Keratinocyte (primary cell): Measurements from ENCODE around the gene C19orf85. TPM values are rescaled to one million over a fixed set of nuclear protein-coding genes. Genes with fewer than 3 reads are reported as not detected.
"Not testable (repeated sequence)": the region's sequence is repeated elsewhere in the genome, so short reads cannot be mapped to it uniquely, and the experiment has no call there.

ENCODE experiments used
- DNase-seq: peaks from one replicate; pipeline ENCODE4 v3.0.0-alpha.2; 2011; ENCODE audit warnings: low read depth, missing footprints, low spot score
- FAIRE-seq: peaks from 2 replicates; lab custom pipeline; 2011; peaks lifted over from hg19 to GRCh38; lab: Jason Lieb, UNC
- H2AFZ ChIP-seq: 2 replicates; pipeline ENCODE4 v1.6.0; 2012; ENCODE audit warnings: low read length, control low read depth, inconsistent platforms; ENCODE audit not compliant: control insufficient read depth
- H3K27ac ChIP-seq: 2 replicates; pipeline ENCODE4 v1.5.1; 2011; ENCODE audit warnings: low read length; ENCODE audit not compliant: control insufficient read depth, insufficient read depth
- H3K27me3 ChIP-seq: 3 replicates; pipeline ENCODE4 v1.6.0; 2011; ENCODE audit warnings: low read length; ENCODE audit not compliant: control insufficient read depth, insufficient read depth; ENCODE audit errors: extremely low read depth
- H3K36me3 ChIP-seq, 2 experiments: 2 replicates in 1 of 2; 3 replicates in 1 of 2; pipeline ENCODE4 v1.5.1; 2011; ENCODE audit warnings: low read length in 2 of 2, mild to moderate bottlenecking in 1 of 2; ENCODE audit not compliant: control insufficient read depth in 2 of 2, insufficient read depth in 2 of 2; ENCODE audit errors: extremely low read depth in 1 of 2
- H3K4me1 ChIP-seq: 3 replicates; pipeline ENCODE4 v1.5.1; 2011; ENCODE audit warnings: low read length; ENCODE audit not compliant: control insufficient read depth, insufficient read depth; ENCODE audit errors: extremely low read depth
- H3K4me2 ChIP-seq: 3 replicates; pipeline ENCODE4 v1.6.0; 2011; ENCODE audit warnings: low read depth, low read length; ENCODE audit not compliant: control insufficient read depth, insufficient read depth; ENCODE audit errors: extremely low read depth
- H3K4me3 ChIP-seq, 3 experiments: fragments of 200-600 bp in 1 of 3; sonication (generic) in 1 of 3; 2 replicates in 2 of 3; 3 replicates in 1 of 3; pipeline ENCODE4 v1.5.1; 2011 to 2016; ENCODE audit warnings: low read length in 3 of 3, mild to moderate bottlenecking in 3 of 3, control low read depth in 2 of 3, inconsistent platforms in 1 of 3, low read depth in 1 of 3, mixed read lengths in 1 of 3, mixed run types in 1 of 3, moderate library complexity in 1 of 3; ENCODE audit not compliant: control insufficient read depth in 2 of 3, insufficient read depth in 2 of 3; ENCODE audit errors: extremely low read depth in 1 of 3
- H3K79me2 ChIP-seq: 2 replicates; pipeline ENCODE4 v1.6.0; 2012; ENCODE audit warnings: low read length; ENCODE audit not compliant: control insufficient read depth, insufficient read depth
- H3K9ac ChIP-seq: 3 replicates; pipeline ENCODE4 v1.6.0; 2011; ENCODE audit warnings: low read length; ENCODE audit not compliant: control insufficient read depth, insufficient read depth; ENCODE audit errors: extremely low read depth
- H3K9me1 ChIP-seq: 3 replicates; pipeline ENCODE4 v1.6.0; 2011; ENCODE audit warnings: low read length; ENCODE audit not compliant: control insufficient read depth, insufficient read depth; ENCODE audit errors: extremely low read depth
- H3K9me3 ChIP-seq: 2 replicates; pipeline ENCODE4 v1.5.1; 2012; ENCODE audit warnings: low read depth, low read length; ENCODE audit not compliant: control insufficient read depth
- H4K20me1 ChIP-seq: 3 replicates; pipeline ENCODE4 v1.6.0; 2011; ENCODE audit warnings: low read length; ENCODE audit not compliant: control insufficient read depth, insufficient read depth; ENCODE audit errors: extremely low read depth
- CTCF ChIP-seq, 3 experiments: IDR thresholded peaks in 1 of 3; conservative IDR thresholded peaks in 1 of 3; optimal IDR thresholded peaks in 1 of 3; 2 replicates in 2 of 3; 3 replicates in 1 of 3; pipeline versions ENCODE3 to v1.5.1; 2011; ENCODE audit warnings: low read length in 3 of 3, mild to moderate bottlenecking in 3 of 3, moderate library complexity in 2 of 3, control low read depth in 1 of 3, inconsistent platforms in 1 of 3; ENCODE audit not compliant: insufficient read depth in 2 of 3; ENCODE audit errors: extremely low read depth in 1 of 3
- EZH2 ChIP-seq: IDR thresholded peaks from one replicate; pipeline ENCODE4 v1.6.1; 2012; ENCODE audit warnings: inconsistent platforms, mild to moderate bottlenecking, low read length, moderate library complexity
- dilution Hi-C: fragments of 300-500 bp; cut with MboI; formaldehyde crosslinking; loops from one replicate; pipeline ENCODE4 v1.7.0; 2020; ENCODE audit warnings: low sequenced_read_pairs; ENCODE audit not compliant: extremely low pct_ligation_motif_present
- polyA plus RNA-seq, 5 experiments: library from polyadenylated mRNA; depleted of rRNA in 3 of 5; stranded (reverse) in 3 of 5; stranded (forward) in 1 of 5; unstranded in 1 of 5; fragments of >200 nt; gene quantifications; 1 replicate in 1 of 5; 2 replicates in 3 of 5; 3 replicates in 1 of 5; pipeline versions ENCODE4 v1.2.1 to v1.2.3, GENCODE V29; 2011 to 2012; ENCODE audit warnings: missing spikeins in 2 of 5, low read depth in 1 of 5, low replicate concordance in 1 of 5

The C19orf85 gene
- polyA plus RNA-seq, 1 donor (not counting 4 experiments of a cell fraction or from before 2014, with no cell fraction given) = not detected

GRCh38 chr19:55424518-55424917 lies 40.0 kb downstream of the C19orf85 start:
- Histone ChIP-seq H3K4me3 (no peak overlapping the region), H3K4me1 (peaks cover 4% of the 10 kb centered on the region), H4K20me1 (no peaks in the 10 kb centered on the region), H3K9me3 (no peaks in the 10 kb centered on the region), H3K36me3 (no peaks in the 10 kb centered on the region), H3K27ac (no peak overlapping the region), H3K79me2 (no peaks in the 10 kb centered on the region), H3K4me2 (no peak overlapping the region), H3K27me3 (peaks cover 7% of the 10 kb centered on the region), H2AFZ (no peak overlapping the region), H3K9me1 (no peaks in the 10 kb centered on the region), H3K9ac (no peak overlapping the region)
- no peak for FAIRE-seq
- no peak for DNase-seq
- no peak for TF ChIP-seq EZH2
- no peak for TF ChIP-seq CTCF (optimal IDR thresholded peaks at IDR 0.05 in 1 of 3, IDR thresholded peaks at IDR 0.05 in 1 of 3, conservative IDR thresholded peaks at IDR 0.05 in 1 of 3; ENCODE audit: extremely low read depth in 1 of 3, insufficient read depth in 2 of 3, low read length in 3 of 3)
- dilution Hi-C loops = no loop called here

GRCh38 chr19:55423225-55424005 lies 41.1 kb downstream of the C19orf85 start:
- dilution Hi-C loops = no loop called here
- no peaks in the 10 kb centered on the region for H3K36me3 ChIP-seq
- H4K20me1 ChIP-seq = no peaks in the 10 kb centered on the region
- H3K9me1 ChIP-seq = no peaks in the 10 kb centered on the region
- no peaks in the 10 kb centered on the region for H3K79me2 ChIP-seq
- H3K4me3 ChIP-seq = no peak overlapping the region
- H3K9me3 ChIP-seq = no peaks in the 10 kb centered on the region
- H3K9ac ChIP-seq = no peak overlapping the region
- H3K27ac ChIP-seq = no peak overlapping the region
- no peak for FAIRE-seq
- no peak overlapping the region for H2AFZ ChIP-seq
- H3K4me2 ChIP-seq = no peak overlapping the region
- peaks cover 4% of the 10 kb centered on the region for H3K4me1 ChIP-seq
- DNase-seq = no peak
- peaks cover 9% of the 10 kb centered on the region for H3K27me3 ChIP-seq
- no peak for TF ChIP-seq EZH2
- no peak for TF ChIP-seq CTCF (optimal IDR thresholded peaks at IDR 0.05 in 1 of 3, IDR thresholded peaks at IDR 0.05 in 1 of 3, conservative IDR thresholded peaks at IDR 0.05 in 1 of 3; ENCODE audit: extremely low read depth in 1 of 3, insufficient read depth in 2 of 3, low read length in 3 of 3)

GRCh38 chr19:55421281-55421680 lies 43.3 kb downstream of the C19orf85 start:
- H3K9me1 ChIP-seq, H3K36me3 ChIP-seq, H3K79me2 ChIP-seq, FAIRE-seq, H3K27ac ChIP-seq, H3K9me3 ChIP-seq, H4K20me1 ChIP-seq, H3K27me3 ChIP-seq, dilution Hi-C loops, H3K9ac ChIP-seq, H3K4me3 ChIP-seq, H3K4me2 ChIP-seq, DNase-seq, H3K4me1 ChIP-seq, H2AFZ ChIP-seq: not testable (repeated sequence)
